SK-N-SH (cell line): Measurements from ENCODE around the gene ATG16L2. TPM values are rescaled to one million over a fixed set of nuclear protein-coding genes. Genes with fewer than 3 reads are reported as not detected.

Experiments used
- CTCF ChIA-PET: fragments of 300-600, 350-600 bp; formaldehyde crosslinking; extraction: SDS; loops from one replicate; lab custom pipeline; 2021; lab: Yijun Ruan, JAX
- POLR2A ChIA-PET: fragments of 350-600 bp; sonication (Branson Sonifier 250); formaldehyde crosslinking; extraction: SDS; loops from one replicate; lab custom pipeline; 2020; ENCODE audit warnings: antibody characterized with exemption, inconsistent platforms; lab: Yijun Ruan, JAX
- DNase-seq: peaks from one replicate; pipeline ENCODE4 v3.0.0; 2012
- H2AFZ ChIP-seq: fragments of 200-600 bp; sonication (generic); 2 replicates; pipeline ENCODE4 v1.8.1; 2016; ENCODE audit warnings: antibody characterized with exemption, mild to moderate bottlenecking, low read depth
- H3F3A ChIP-seq: fragments of 200-600 bp; sonication (generic); replicated peaks from 2 replicates; pipeline ENCODE3; 2016; ENCODE audit warnings: antibody characterized with exemption, mild to moderate bottlenecking; ENCODE audit not compliant: insufficient read depth
- H3K27ac ChIP-seq, 2 experiments: fragments of 200-500 bp in 1 of 2; fragments of 200-600 bp in 1 of 2; sonication (Bioruptor generic) in 1 of 2; sonication (generic), shearing (Covaris generic) in 1 of 2; 2 replicates each; pipeline versions ENCODE4 v1.5.1 to v1.6.1; 2014 to 2016; ENCODE audit warnings: low read depth in 2 of 2, inconsistent platforms in 1 of 2, low read length in 1 of 2, mild to moderate bottlenecking in 1 of 2, mixed read lengths in 1 of 2
- H3K27me3 ChIP-seq: fragments of 200-600 bp; sonication (generic), shearing (Covaris generic); 2 replicates; pipeline ENCODE4 v1.6.1; 2016; ENCODE audit warnings: mixed run types; ENCODE audit not compliant: insufficient read depth
- H3K36me3 ChIP-seq, 2 experiments: fragments of 200-500 bp in 1 of 2; fragments of 200-600 bp in 1 of 2; sonication (Bioruptor generic) in 1 of 2; sonication (generic) in 1 of 2; replicated peaks in 1 of 2; 2 replicates each; pipeline versions ENCODE3 to v1.5.1; 2014 to 2016; ENCODE audit warnings: low read length in 1 of 2, mild to moderate bottlenecking in 1 of 2; ENCODE audit not compliant: insufficient read depth in 2 of 2, control insufficient read depth in 1 of 2
- H3K4me1 ChIP-seq, 2 experiments: fragments of 200-500 bp in 1 of 2; fragments of 200-600 bp in 1 of 2; sonication (Bioruptor generic) in 1 of 2; sonication (generic), shearing (Covaris generic) in 1 of 2; 2 replicates each; pipeline versions ENCODE4 v1.5.1 to v1.6.1; 2014 to 2016; ENCODE audit warnings: low read depth in 1 of 2, low read length in 1 of 2, mixed run types in 1 of 2; ENCODE audit not compliant: insufficient read depth in 2 of 2, control insufficient read depth in 1 of 2
- H3K4me2 ChIP-seq: fragments of 200-600 bp; sonication (generic), shearing (Covaris generic); 2 replicates; pipeline ENCODE4 v1.6.1; 2017; ENCODE audit warnings: mixed run types
- H3K4me3 ChIP-seq, 2 experiments: fragments of 200-500 bp in 1 of 2; fragments of 200-600 bp in 1 of 2; sonication (Bioruptor generic) in 1 of 2; sonication (generic), shearing (Covaris generic) in 1 of 2; 2 replicates each; pipeline versions ENCODE4 v1.5.1 to v1.8.1; 2014 to 2016; ENCODE audit warnings: low read depth in 2 of 2, inconsistent platforms in 1 of 2, low read length in 1 of 2, mild to moderate bottlenecking in 1 of 2, mixed read lengths in 1 of 2, moderate library complexity in 1 of 2
- H3K79me2 ChIP-seq: fragments of 200-600 bp; sonication (generic); 2 replicates; pipeline ENCODE4 v1.8.1; 2017; ENCODE audit warnings: mild to moderate bottlenecking; ENCODE audit not compliant: insufficient read depth
- H3K9ac ChIP-seq: fragments of 200-600 bp; sonication (generic); 2 replicates; pipeline ENCODE4 v1.6.1; 2017; ENCODE audit warnings: mixed run types
- H3K9me2 ChIP-seq: fragments of 200-600 bp; sonication (generic); 2 replicates; pipeline ENCODE4 v1.6.1; 2017; ENCODE audit warnings: mixed run types
- H3K9me3 ChIP-seq: fragments of 200-600 bp; sonication (generic); 2 replicates; pipeline ENCODE4 v1.6.1; 2017; ENCODE audit warnings: mixed run types, mild to moderate bottlenecking, moderate library complexity
- H4K20me1 ChIP-seq: fragments of 200-600 bp; sonication (generic); 2 replicates; pipeline ENCODE4 v1.6.1; 2017; ENCODE audit warnings: mild to moderate bottlenecking, mixed run types; ENCODE audit not compliant: insufficient read depth
- CHD2 ChIP-seq: fragments of 150-350 bp; IDR thresholded peaks from 2 replicates; pipeline ENCODE4 v1.6.1; 2018; ENCODE audit warnings: low read length; ENCODE audit not compliant: partially characterized antibody
- EP300 ChIP-seq, 2 experiments: IDR thresholded peaks; 2 replicates each; pipeline versions ENCODE4 v1.4.0 to v1.6.1; 2012; ENCODE audit warnings: borderline replicate concordance in 1 of 2, low read depth in 1 of 2, low read length in 1 of 2
- EZH2phosphoT487 ChIP-seq: fragments of 200-600 bp; sonication (generic); IDR thresholded peaks from 2 replicates; pipeline ENCODE4 v1.6.1; 2017; ENCODE audit warnings: low read depth, mixed run types, mild to moderate bottlenecking, antibody characterized with exemption, moderate library complexity, borderline replicate concordance
- GABPA ChIP-seq: IDR thresholded peaks from 2 replicates; pipeline ENCODE4 v1.4.0; 2012; ENCODE audit warnings: low read depth, mild to moderate bottlenecking
- GATA2 ChIP-seq: sonication (generic); formaldehyde crosslinking; IDR thresholded peaks from 2 replicates; pipeline ENCODE4 v1.5.0; 2020; ENCODE audit warnings: mild to moderate bottlenecking, missing genetic modification reagents
- JUND ChIP-seq: IDR thresholded peaks from 2 replicates; pipeline ENCODE4 v1.4.0; 2012
- MEF2A ChIP-seq: IDR thresholded peaks from 2 replicates; pipeline ENCODE4 v1.4.0; 2012; ENCODE audit warnings: low read depth, borderline replicate concordance
- NRF1 ChIP-seq: IDR thresholded peaks from 2 replicates; pipeline ENCODE4 v1.6.1; 2012; ENCODE audit warnings: low read depth, mild to moderate bottlenecking, low read length
- RAD21 ChIP-seq: IDR thresholded peaks from 2 replicates; pipeline ENCODE4 v1.6.1; 2012; ENCODE audit warnings: mild to moderate bottlenecking, low read length
- RFX5 ChIP-seq: IDR thresholded peaks from 2 replicates; pipeline ENCODE4 v1.6.1; 2012; ENCODE audit warnings: mild to moderate bottlenecking, improper control_type of control experiment, low read length
- SIN3A ChIP-seq: IDR thresholded peaks from 2 replicates; pipeline ENCODE4 v1.6.1; 2012; ENCODE audit warnings: low read depth, mild to moderate bottlenecking, low read length, moderate library complexity, borderline replicate concordance
- SMC3 ChIP-seq: IDR thresholded peaks from 2 replicates; pipeline ENCODE4 v1.6.1; 2012; ENCODE audit warnings: low read depth, low read length, improper control_type of control experiment
- TCF12 ChIP-seq: IDR thresholded peaks from 2 replicates; pipeline ENCODE4 v1.4.0; 2012
- WGBS: methylation state at CpG from one replicate; pipeline ENCODE4 v1.1.6; 2017; ENCODE audit warnings: low lambda C conversion rate; 5-methylcytosine and 5-hydroxymethylcytosine counted together
- polyA plus RNA-seq, 3 experiments: library from polyadenylated mRNA; depleted of rRNA; stranded (reverse); fragments of >200 nt; gene quantifications; 2 replicates each; pipeline ENCODE4 v1.2.3, GENCODE V29; 2012
- TF ChIP-seq, protein P1 (sequence below): IDR thresholded peaks from 2 replicates; pipeline ENCODE4; 2012
- TF ChIP-seq, protein P2 (sequence below): fragments of 200-600 bp; sonication (generic); IDR thresholded peaks from 2 replicates; pipeline ENCODE4 v1.6.1; 2017; ENCODE audit warnings: antibody characterized with exemption, mild to moderate bottlenecking, moderate library complexity
- TF ChIP-seq, protein P3 (sequence below): IDR thresholded peaks from 2 replicates; pipeline ENCODE4 v1.6.1; 2012; ENCODE audit warnings: mild to moderate bottlenecking, low read depth, low read length, moderate library complexity
- TF ChIP-seq, protein P4 (sequence below): fragments of 150-350 bp; IDR thresholded peaks from 2 replicates; pipeline ENCODE4 v1.6.1; 2017; ENCODE audit warnings: antibody characterized with exemption, low read length, low read depth, borderline replicate concordance

The ATG16L2 gene
- polyA plus RNA-seq, 1 of the 3 experiments (the other 2 are of a cell fraction): 26.9 TPM

DNA sequence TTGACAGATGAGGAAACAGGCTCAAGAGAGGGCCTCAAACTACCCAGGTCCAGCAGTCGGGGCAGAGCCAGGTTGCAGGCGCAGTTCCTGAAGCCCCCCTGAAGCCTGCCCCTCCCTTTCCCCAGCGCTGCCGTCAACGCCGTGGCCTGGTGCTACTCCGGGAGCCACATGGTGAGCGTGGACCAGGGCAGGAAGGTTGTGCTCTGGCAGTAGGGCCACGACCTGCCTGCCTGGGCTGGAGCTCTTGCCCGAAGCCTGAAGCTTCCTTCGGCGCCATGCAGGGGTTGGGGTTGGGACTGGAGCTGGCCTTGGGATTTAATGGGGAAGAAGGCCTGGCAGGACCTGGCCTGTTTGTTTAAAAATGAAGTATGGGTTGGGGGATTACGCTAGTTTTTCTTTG lies 15.0 kb downstream of the ATG16L2 start:
- Histone ChIP-seq H3K4me2 (no peak overlapping the region), H2AFZ (no peak overlapping the region), H3K9ac (no peak overlapping the region), H3K4me3 (no peak overlapping the region), H3K27me3 (no peaks in the 10 kb centered on the region), H3K9me2 (no peaks in the 10 kb centered on the region), H4K20me1 (no peaks in the 10 kb centered on the region), H3F3A (no peaks in the 10 kb centered on the region), H3K4me1 (peaks cover 5 to 6% of the 10 kb centered on the region in 2 experiments; a peak in 2 of 4 replicates), H3K79me2 (no peaks in the 10 kb centered on the region), H3K9me3 (no peaks in the 10 kb centered on the region), H3K27ac (no peak overlapping the region), H3K36me3 (no peaks in the 10 kb centered on the region)
- POLR2A ChIA-PET: interaction anchor here (0.6 kb wide), 1 partner anchor 96 kb away, joined by 3 read pairs; no protein-coding TSS in a partner anchor
- WGBS: 99% methylated on average over 12 of the region's 13 CpGs
- CTCF ChIA-PET: interaction anchor here (0.8 to 11.4 kb wide), 8 partner anchors 11 to 461 kb away, joined by 3 to 271 read pairs (median 20); partner anchors contain the start of gene FCHSD2
- TF ChIP-seq EP300 (IDR thresholded peaks at IDR 0.05; ENCODE audit: borderline replicate concordance in 1 of 2, low read depth in 1 of 2, low read length in 1 of 2) (no peak), NRF1 (no peak), TCF12 (no peak), MEF2A (no peak), JUND (no peak), RAD21 (no peak), GABPA (no peak), EZH2phosphoT487 (no peak), GATA2 (CRISPR knock-in tag) (no peak), SIN3A (no peak), RFX5 (no peak), CHD2 (no peak), SMC3 (no peak)
- TF ChIP-seq, protein P1, sequence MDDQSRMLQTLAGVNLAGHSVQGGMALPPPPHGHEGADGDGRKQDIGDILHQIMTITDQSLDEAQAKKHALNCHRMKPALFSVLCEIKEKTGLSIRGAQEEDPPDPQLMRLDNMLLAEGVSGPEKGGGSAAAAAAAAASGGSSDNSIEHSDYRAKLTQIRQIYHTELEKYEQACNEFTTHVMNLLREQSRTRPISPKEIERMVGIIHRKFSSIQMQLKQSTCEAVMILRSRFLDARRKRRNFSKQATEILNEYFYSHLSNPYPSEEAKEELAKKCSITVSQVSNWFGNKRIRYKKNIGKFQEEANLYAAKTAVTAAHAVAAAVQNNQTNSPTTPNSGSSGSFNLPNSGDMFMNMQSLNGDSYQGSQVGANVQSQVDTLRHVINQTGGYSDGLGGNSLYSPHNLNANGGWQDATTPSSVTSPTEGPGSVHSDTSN: no peak
- TF ChIP-seq, protein P2, sequence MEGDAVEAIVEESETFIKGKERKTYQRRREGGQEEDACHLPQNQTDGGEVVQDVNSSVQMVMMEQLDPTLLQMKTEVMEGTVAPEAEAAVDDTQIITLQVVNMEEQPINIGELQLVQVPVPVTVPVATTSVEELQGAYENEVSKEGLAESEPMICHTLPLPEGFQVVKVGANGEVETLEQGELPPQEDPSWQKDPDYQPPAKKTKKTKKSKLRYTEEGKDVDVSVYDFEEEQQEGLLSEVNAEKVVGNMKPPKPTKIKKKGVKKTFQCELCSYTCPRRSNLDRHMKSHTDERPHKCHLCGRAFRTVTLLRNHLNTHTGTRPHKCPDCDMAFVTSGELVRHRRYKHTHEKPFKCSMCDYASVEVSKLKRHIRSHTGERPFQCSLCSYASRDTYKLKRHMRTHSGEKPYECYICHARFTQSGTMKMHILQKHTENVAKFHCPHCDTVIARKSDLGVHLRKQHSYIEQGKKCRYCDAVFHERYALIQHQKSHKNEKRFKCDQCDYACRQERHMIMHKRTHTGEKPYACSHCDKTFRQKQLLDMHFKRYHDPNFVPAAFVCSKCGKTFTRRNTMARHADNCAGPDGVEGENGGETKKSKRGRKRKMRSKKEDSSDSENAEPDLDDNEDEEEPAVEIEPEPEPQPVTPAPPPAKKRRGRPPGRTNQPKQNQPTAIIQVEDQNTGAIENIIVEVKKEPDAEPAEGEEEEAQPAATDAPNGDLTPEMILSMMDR: no peak
- TF ChIP-seq, protein P3, sequence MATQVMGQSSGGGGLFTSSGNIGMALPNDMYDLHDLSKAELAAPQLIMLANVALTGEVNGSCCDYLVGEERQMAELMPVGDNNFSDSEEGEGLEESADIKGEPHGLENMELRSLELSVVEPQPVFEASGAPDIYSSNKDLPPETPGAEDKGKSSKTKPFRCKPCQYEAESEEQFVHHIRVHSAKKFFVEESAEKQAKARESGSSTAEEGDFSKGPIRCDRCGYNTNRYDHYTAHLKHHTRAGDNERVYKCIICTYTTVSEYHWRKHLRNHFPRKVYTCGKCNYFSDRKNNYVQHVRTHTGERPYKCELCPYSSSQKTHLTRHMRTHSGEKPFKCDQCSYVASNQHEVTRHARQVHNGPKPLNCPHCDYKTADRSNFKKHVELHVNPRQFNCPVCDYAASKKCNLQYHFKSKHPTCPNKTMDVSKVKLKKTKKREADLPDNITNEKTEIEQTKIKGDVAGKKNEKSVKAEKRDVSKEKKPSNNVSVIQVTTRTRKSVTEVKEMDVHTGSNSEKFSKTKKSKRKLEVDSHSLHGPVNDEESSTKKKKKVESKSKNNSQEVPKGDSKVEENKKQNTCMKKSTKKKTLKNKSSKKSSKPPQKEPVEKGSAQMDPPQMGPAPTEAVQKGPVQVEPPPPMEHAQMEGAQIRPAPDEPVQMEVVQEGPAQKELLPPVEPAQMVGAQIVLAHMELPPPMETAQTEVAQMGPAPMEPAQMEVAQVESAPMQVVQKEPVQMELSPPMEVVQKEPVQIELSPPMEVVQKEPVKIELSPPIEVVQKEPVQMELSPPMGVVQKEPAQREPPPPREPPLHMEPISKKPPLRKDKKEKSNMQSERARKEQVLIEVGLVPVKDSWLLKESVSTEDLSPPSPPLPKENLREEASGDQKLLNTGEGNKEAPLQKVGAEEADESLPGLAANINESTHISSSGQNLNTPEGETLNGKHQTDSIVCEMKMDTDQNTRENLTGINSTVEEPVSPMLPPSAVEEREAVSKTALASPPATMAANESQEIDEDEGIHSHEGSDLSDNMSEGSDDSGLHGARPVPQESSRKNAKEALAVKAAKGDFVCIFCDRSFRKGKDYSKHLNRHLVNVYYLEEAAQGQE: no peak
- TF ChIP-seq, protein P4, sequence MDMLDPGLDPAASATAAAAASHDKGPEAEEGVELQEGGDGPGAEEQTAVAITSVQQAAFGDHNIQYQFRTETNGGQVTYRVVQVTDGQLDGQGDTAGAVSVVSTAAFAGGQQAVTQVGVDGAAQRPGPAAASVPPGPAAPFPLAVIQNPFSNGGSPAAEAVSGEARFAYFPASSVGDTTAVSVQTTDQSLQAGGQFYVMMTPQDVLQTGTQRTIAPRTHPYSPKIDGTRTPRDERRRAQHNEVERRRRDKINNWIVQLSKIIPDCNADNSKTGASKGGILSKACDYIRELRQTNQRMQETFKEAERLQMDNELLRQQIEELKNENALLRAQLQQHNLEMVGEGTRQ: no peak
- no peak for DNase-seq
